Left hindlimb (tissue), 1 donor: ENCODE results near the gene ZNF83.
"Not testable (repeated sequence)": the region's sequence is repeated elsewhere in the genome, so short reads cannot be mapped to it uniquely, and the experiment has no call there.

ENCODE experiments used
- DNase-seq: peaks from one replicate; pipeline ENCODE4 v3.0.0-alpha.2; 2018

ZNF83 gene

GRCh38 chr19:52637718-52638585 lies at the start of gene ZNF83:
TSS of gene ZNF83 (minus strand) at chr19:52638355.
- DNase-seq = peak; percentile 97

- no peak for DNase-seq
These were observed 49.5 kb upstream of the ZNF83 start for GRCh38 chr19:52687684-52688083.

GRCh38 chr19:52685811-52686210 lies 47.7 kb upstream of the ZNF83 start:
- no peak for DNase-seq

GRCh38 chr19:52681216-52681615 lies 43.1 kb upstream of the ZNF83 start:
- not testable (repeated sequence) for DNase-seq

GRCh38 chr19:52679598-52679997 lies 41.4 kb upstream of the ZNF83 start:
- no peak for DNase-seq

- DNase-seq = not testable (repeated sequence)
These were observed 37.1 kb upstream of the ZNF83 start for GRCh38 chr19:52675239-52675638.

- no peak for DNase-seq
These were observed 34.9 kb upstream of the ZNF83 start for GRCh38 chr19:52673014-52673413.

- DNase-seq = no peak
These were observed 31.9 kb upstream of the ZNF83 start for GRCh38 chr19:52670046-52670445.

- DNase-seq = no peak
These were observed 31.4 kb upstream of the ZNF83 start for GRCh38 chr19:52669586-52669985.

GRCh38 chr19:52667972-52668371 lies 29.8 kb upstream of the ZNF83 start:
- DNase-seq = no peak

GRCh38 chr19:52666506-52666905 lies 28.4 kb upstream of the ZNF83 start:
- no peak for DNase-seq

- no peak for DNase-seq
These were observed 27.4 kb upstream of the ZNF83 start for GRCh38 chr19:52665529-52665928.

- DNase-seq = no peak
These were observed 26.9 kb upstream of the ZNF83 start for GRCh38 chr19:52665027-52665426.

GRCh38 chr19:52664461-52664860 lies 26.3 kb upstream of the ZNF83 start:
- no peak for DNase-seq

GRCh38 chr19:52662631-52663030 lies 24.5 kb upstream of the ZNF83 start:
- DNase-seq = no peak

- DNase-seq = no peak
These were observed 22.8 kb upstream of the ZNF83 start for GRCh38 chr19:52660981-52661380.

GRCh38 chr19:52659013-52659412 lies 20.9 kb upstream of the ZNF83 start:
- no peak for DNase-seq

GRCh38 chr19:52658595-52658994 lies 20.4 kb upstream of the ZNF83 start:
- DNase-seq = no peak

- DNase-seq = no peak
These were observed 15.0 kb upstream of the ZNF83 start for GRCh38 chr19:52653161-52653560.

- no peak for DNase-seq
These were observed 13.8 kb upstream of the ZNF83 start for GRCh38 chr19:52651956-52652355.

GRCh38 chr19:52648336-52649016 lies 10.3 kb upstream of the ZNF83 start:
- DNase-seq = no peak

GRCh38 chr19:52646571-52647217 lies 8.5 kb upstream of the ZNF83 start:
- no peak for DNase-seq

- peak; percentile 48 for DNase-seq
These were observed 2.8 kb upstream of the ZNF83 start for GRCh38 chr19:52640916-52641315.

GRCh38 chr19:52639996-52640395 lies 1.8 kb upstream of the ZNF83 start:
- no peak for DNase-seq
